ENCODE data around the gene MUC3A. TPM values are rescaled to one million over a fixed set of nuclear protein-coding genes. Genes with fewer than 3 reads are reported as not detected.

The MUC3A gene
- total and polyA plus RNA-seq, 12 donors = 0.04 to 0.91 (median 0.16) TPM; not detected in 6

GRCh38 chr7:100962537-100962936 is 13.2 kb downstream of the MUC3A start:
- no peak for DNase-seq
- no peak overlapping the region for H3K27ac ChIP-seq
- intact Hi-C loops (cut with DNase I) = no loop called here
- no peak for TF ChIP-seq POLR2A (IDR thresholded peaks at IDR 0.05)
- no peak for TF ChIP-seq CTCF (IDR thresholded peaks at IDR 0.05)
- peaks cover 54% of the 10 kb centered on the region for H3K27me3 ChIP-seq
- no peaks in the 10 kb centered on the region for H3K9me3 ChIP-seq (replicated peaks in 1 of 3)
- 74 to 85% (median 77%) methylated on average over 3 of the region's 3 CpGs for WGBS, 4 donors
- no peak overlapping the region for H3K4me3 ChIP-seq
- no peaks in the 10 kb centered on the region for H3K36me3 ChIP-seq (replicated peaks in 1 of 2)
- H3K4me1 ChIP-seq (replicated peaks in 1 of 2) = peaks cover 0 to 12% of the 10 kb centered on the region in 2 donors

GRCh38 chr7:100963386-100963785 is 14.1 kb downstream of the MUC3A start:
- 63 to 70% (median 66%) methylated on average over 12 of the region's 12 CpGs for WGBS, 4 donors

GRCh38 chr7:100963874-100964273 is 14.5 kb downstream of the MUC3A start:
- 69 to 76% (median 75%) methylated on average over 8 of the region's 8 CpGs for WGBS, 4 donors

More at GRCh38 chr7:100963386-100963785, 14.1 kb downstream of the MUC3A start:
- intact Hi-C loops (cut with DNase I) = no loop called here
- Histone ChIP-seq H3K27ac (no peak overlapping the region), H3K9me3 (replicated peaks in 1 of 3) (no peaks in the 10 kb centered on the region), H3K36me3 (replicated peaks in 1 of 2) (no peaks in the 10 kb centered on the region), H3K4me1 (replicated peaks in 1 of 2) (peaks cover 0 to 12% of the 10 kb centered on the region in 2 donors), H3K27me3 (peaks cover 56% of the 10 kb centered on the region), H3K4me3 (no peak overlapping the region)
- TF ChIP-seq POLR2A (IDR thresholded peaks at IDR 0.05) = no peak
- no peak for TF ChIP-seq CTCF (IDR thresholded peaks at IDR 0.05)
- no peak for DNase-seq

GRCh38 chr7:100964630-100965029 is 15.3 kb downstream of the MUC3A start:
- TF ChIP-seq POLR2A (IDR thresholded peaks at IDR 0.05) = no peak
- no peak for TF ChIP-seq CTCF (IDR thresholded peaks at IDR 0.05)
- WGBS, 4 donors = 31 to 61% (median 40%) methylated on average over 5 to 7 of the region's 7 CpGs
- Histone ChIP-seq H3K4me3 (no peak overlapping the region), H3K4me1 (replicated peaks in 1 of 2) (peaks cover 0 to 12% of the 10 kb centered on the region in 2 donors), H3K27ac (no peak overlapping the region), H3K9me3 (replicated peaks in 1 of 3) (no peaks in the 10 kb centered on the region), H3K36me3 (replicated peaks in 1 of 2) (no peaks in the 10 kb centered on the region), H3K27me3 (peaks cover 62% of the 10 kb centered on the region)
- intact Hi-C loops (cut with DNase I) = loop anchor here in 1 of 2 donors (5.0 kb wide), 1 partner anchor 113 kb away; no protein-coding TSS in a partner anchor
- no peak for DNase-seq

More at GRCh38 chr7:100963874-100964273, 14.5 kb downstream of the MUC3A start:
- no peak overlapping the region for H3K27ac ChIP-seq
- H3K4me1 ChIP-seq (replicated peaks in 1 of 2) = peaks cover 0 to 12% of the 10 kb centered on the region in 2 donors
- intact Hi-C loops (cut with DNase I) = no loop called here
- peaks cover 61% of the 10 kb centered on the region for H3K27me3 ChIP-seq
- H3K9me3 ChIP-seq (replicated peaks in 1 of 3) = no peaks in the 10 kb centered on the region
- no peaks in the 10 kb centered on the region for H3K36me3 ChIP-seq (replicated peaks in 1 of 2)
- TF ChIP-seq CTCF (IDR thresholded peaks at IDR 0.05) (no peak), POLR2A (IDR thresholded peaks at IDR 0.05) (no peak)
- no peak for DNase-seq
- H3K4me3 ChIP-seq = no peak overlapping the region
